ENCODE results near the gene CLEC7A.

- TF ChIP-seq, protein P1, sequence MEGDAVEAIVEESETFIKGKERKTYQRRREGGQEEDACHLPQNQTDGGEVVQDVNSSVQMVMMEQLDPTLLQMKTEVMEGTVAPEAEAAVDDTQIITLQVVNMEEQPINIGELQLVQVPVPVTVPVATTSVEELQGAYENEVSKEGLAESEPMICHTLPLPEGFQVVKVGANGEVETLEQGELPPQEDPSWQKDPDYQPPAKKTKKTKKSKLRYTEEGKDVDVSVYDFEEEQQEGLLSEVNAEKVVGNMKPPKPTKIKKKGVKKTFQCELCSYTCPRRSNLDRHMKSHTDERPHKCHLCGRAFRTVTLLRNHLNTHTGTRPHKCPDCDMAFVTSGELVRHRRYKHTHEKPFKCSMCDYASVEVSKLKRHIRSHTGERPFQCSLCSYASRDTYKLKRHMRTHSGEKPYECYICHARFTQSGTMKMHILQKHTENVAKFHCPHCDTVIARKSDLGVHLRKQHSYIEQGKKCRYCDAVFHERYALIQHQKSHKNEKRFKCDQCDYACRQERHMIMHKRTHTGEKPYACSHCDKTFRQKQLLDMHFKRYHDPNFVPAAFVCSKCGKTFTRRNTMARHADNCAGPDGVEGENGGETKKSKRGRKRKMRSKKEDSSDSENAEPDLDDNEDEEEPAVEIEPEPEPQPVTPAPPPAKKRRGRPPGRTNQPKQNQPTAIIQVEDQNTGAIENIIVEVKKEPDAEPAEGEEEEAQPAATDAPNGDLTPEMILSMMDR (IDR thresholded peaks at IDR 0.05; ENCODE audit: insufficient read depth, low read length, poor library complexity, severe bottlenecking): no peak
- TF ChIP-seq EZH2phosphoT487 (conservative IDR thresholded peaks at IDR 0.05; ENCODE audit: low read length): no peak
Observed at GRCh38 chr12:10073261-10073660, 56.7 kb downstream of the CLEC7A start.

Measured in SU-DHL-6 (cell line).